ENCODE results near the gene SATB2. TPM values are rescaled to one million over a fixed set of nuclear protein-coding genes. Genes with fewer than 3 reads are reported as not detected.

Gene SATB2
- total RNA-seq, 1 donor from 2014 or later: 19.1 TPM

DNA sequence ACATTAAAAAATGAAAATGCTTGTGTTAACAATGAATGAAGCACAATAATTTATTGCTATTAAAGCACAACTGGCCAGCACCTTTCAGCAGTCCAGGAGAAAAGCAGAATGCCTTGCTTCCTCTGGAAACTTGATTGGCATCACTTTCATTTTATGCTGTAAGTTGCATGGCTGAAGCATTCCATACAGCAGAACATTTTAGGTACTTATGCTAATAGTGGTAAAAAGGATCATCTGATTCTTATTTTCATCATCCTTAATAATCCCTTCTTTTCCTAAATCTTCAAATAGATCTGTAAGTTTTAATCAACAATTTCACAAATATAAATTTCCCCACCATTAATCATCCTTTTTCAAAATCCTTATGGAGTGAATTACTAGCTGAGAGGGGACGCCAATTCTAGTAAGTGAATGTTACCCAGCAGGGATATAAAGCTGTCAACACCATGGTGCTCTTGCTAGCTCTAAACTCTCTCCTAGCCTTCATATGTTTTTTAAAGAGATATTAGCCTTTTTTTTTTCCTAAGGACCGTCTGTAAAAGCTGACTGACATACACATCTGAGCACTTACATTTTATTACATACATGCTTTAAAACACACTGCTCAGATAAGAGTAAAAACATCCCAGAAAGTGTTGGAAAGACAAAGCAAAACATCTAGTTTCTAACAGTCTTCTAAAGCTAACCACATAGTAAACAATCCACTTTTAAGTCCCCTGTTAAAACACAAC is 5.3 kb downstream of the SATB2 start:
- H3K27me3 Mint-ChIP-seq: peaks cover 66% of the 10 kb centered on the region
- H3K4me3 Mint-ChIP-seq: no peak overlapping the region
- no peaks in the 10 kb centered on the region for H3K9me3 Mint-ChIP-seq
- H3K4me1 Mint-ChIP-seq (ENCODE audit: unreplicated experiment): peaks cover 5% of the 10 kb centered on the region
- H3K27ac Mint-ChIP-seq: no peak overlapping the region
- H3K36me3 Mint-ChIP-seq: no peaks in the 10 kb centered on the region
- no peak for TF ChIP-seq CTCF (conservative IDR thresholded peaks at IDR 0.05)
- DNase-seq (ENCODE audit: extremely low spot score, unreplicated experiment): no peak

DNA sequence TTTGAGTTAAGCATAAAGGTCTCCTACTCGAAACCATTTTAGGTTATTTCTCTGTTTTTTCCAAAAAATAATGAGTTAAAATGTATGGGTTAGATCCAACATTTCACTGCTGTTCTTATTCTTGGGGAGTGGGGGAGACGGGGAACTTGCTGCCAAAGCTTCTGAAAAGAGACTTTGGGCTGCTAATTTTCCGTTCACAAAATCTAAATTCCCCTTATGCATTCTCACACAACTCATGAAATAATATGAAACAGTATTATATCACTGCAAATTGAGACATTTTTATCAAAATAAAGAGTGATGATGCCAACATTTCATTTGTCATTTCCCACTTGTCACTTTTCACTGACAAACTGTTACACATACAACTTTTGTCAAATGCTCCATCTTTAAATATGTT is 7.8 kb downstream of the SATB2 start:
- H3K4me1 Mint-ChIP-seq (ENCODE audit: unreplicated experiment): no peaks in the 10 kb centered on the region
- no peak for DNase-seq (ENCODE audit: extremely low spot score, unreplicated experiment)
- no peak overlapping the region for H3K27ac Mint-ChIP-seq
- H3K9me3 Mint-ChIP-seq: no peaks in the 10 kb centered on the region
- H3K27me3 Mint-ChIP-seq: peaks cover 56% of the 10 kb centered on the region
- no peak for TF ChIP-seq CTCF (conservative IDR thresholded peaks at IDR 0.05)
- no peak overlapping the region for H3K4me3 Mint-ChIP-seq
- no peaks in the 10 kb centered on the region for H3K36me3 Mint-ChIP-seq

DNA sequence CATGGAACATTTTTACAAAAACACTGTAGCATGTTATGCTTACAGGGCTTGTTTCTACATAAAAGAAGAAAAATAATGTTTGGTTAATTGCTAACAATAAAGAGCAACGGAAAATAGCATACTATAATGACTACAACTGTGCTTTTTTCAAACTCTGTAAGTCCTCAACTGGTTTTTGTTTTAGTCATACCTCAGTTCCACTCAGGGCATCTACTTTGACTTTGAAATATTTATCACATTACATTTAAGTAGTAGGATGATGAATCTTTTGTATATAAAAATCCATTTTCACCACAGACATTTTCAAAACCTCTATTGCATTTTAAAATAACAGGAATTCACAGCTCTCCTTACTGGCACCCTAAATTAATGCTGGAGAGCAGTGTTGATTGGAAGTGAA is 8.3 kb downstream of the SATB2 start:
- no peaks in the 10 kb centered on the region for H3K4me1 Mint-ChIP-seq (ENCODE audit: unreplicated experiment)
- peaks cover 2% of the 10 kb centered on the region for H3K36me3 Mint-ChIP-seq
- TF ChIP-seq CTCF (conservative IDR thresholded peaks at IDR 0.05): no peak
- no peak for DNase-seq (ENCODE audit: extremely low spot score, unreplicated experiment)
- H3K9me3 Mint-ChIP-seq: no peaks in the 10 kb centered on the region
- H3K27ac Mint-ChIP-seq: no peak overlapping the region
- H3K4me3 Mint-ChIP-seq: no peak overlapping the region
- peaks cover 54% of the 10 kb centered on the region for H3K27me3 Mint-ChIP-seq

DNA sequence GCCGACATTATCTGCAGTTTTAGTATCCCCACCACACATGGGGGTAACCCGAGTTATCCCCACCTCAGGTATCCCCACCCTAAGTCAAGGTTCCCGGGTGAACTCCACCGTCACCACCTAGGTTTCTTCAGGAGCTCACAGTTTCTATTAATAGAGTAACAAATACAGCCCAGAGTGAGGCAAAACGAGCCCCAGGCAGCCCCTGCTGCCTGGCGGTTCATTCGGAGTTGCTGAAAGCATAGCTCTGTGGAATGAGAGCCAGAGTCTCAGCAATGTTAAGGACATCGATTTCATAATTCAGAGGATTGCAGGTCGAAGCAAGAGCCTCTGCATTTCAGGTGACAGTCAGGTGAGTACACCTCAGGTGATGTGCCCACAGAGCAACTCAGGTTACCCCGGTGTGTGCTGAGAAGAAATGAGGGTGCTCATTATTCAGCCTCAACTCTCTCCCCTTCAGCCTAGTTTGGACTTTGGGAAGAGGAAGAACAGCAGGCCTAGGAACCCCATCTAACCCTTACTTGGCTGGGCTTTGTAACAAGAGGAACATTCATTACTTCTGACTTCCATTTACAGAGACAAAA is 10.7 kb downstream of the SATB2 start:
- H3K4me1 Mint-ChIP-seq (ENCODE audit: unreplicated experiment): peaks cover 6% of the 10 kb centered on the region
- no peak for TF ChIP-seq CTCF (conservative IDR thresholded peaks at IDR 0.05)
- H3K9me3 Mint-ChIP-seq: no peaks in the 10 kb centered on the region
- H3K27me3 Mint-ChIP-seq: peaks cover 39% of the 10 kb centered on the region
- peaks cover 4% of the 10 kb centered on the region for H3K36me3 Mint-ChIP-seq
- H3K27ac Mint-ChIP-seq: no peak overlapping the region
- H3K4me3 Mint-ChIP-seq: no peak overlapping the region
- no peak for DNase-seq (ENCODE audit: extremely low spot score, unreplicated experiment)

- Mint-ChIP-seq H3K27ac (no peak overlapping the region), H3K36me3 (peaks cover 4% of the 10 kb centered on the region), H3K27me3 (peaks cover 28% of the 10 kb centered on the region), H3K9me3 (no peaks in the 10 kb centered on the region), H3K4me3 (no peak overlapping the region), H3K4me1 (ENCODE audit: unreplicated experiment) (peaks cover 6% of the 10 kb centered on the region)
- no peak for TF ChIP-seq CTCF (conservative IDR thresholded peaks at IDR 0.05)
- no peak for DNase-seq (ENCODE audit: extremely low spot score, unreplicated experiment)
Measured at GRCh38 chr2:199444749-199445148, 13.0 kb downstream of the SATB2 start.

Measured in type B pancreatic cell (in vitro differentiated cells).